A673 (cell line): ENCODE measurements around the gene MFSD2B. TPM values are rescaled to one million over a fixed set of nuclear protein-coding genes. Genes with fewer than 3 reads are reported as not detected.

Experiments
- BruUV-seq: library from RNA; stranded (reverse); fragments of 400-500 nt; replicated peaks from 2 replicates; lab custom pipeline; 2021; lab: Mats Ljungman, UMichigan
- CTCF ChIA-PET: fragments of 300-600 bp; sonication (Branson Sonifier 250); formaldehyde crosslinking; loops from one replicate; lab custom pipeline; 2022; ENCODE audit warnings: antibody characterized with exemption; lab: Charles Lee
- POLR2A ChIA-PET: fragments of 300-600 bp; sonication (Branson Sonifier 250); formaldehyde crosslinking; loops from one replicate; lab custom pipeline; 2022; ENCODE audit warnings: antibody characterized with exemption; ENCODE audit not compliant: low non-redundant PET; lab: Charles Lee
- DNase-seq: peaks from one replicate; pipeline ENCODE4 v3.0.0-alpha.2; 2015; ENCODE audit warnings: low spot score
- H3K27ac ChIP-seq: fragments of 200-600 bp; sonication (generic); 2 replicates; pipeline ENCODE4 v1.5.1; 2016; ENCODE audit warnings: mixed run types, low read depth, mild to moderate bottlenecking, mixed read lengths, antibody characterized with exemption, low read length; ENCODE audit not compliant: poor library complexity, severe bottlenecking
- H3K27me3 ChIP-seq: fragments of 200-600 bp; sonication (generic); replicated peaks from 2 replicates; pipeline ENCODE4 v1.6.1; 2017; ENCODE audit warnings: mixed run types, low read depth, mild to moderate bottlenecking, mixed read lengths, antibody characterized with exemption, low read length; ENCODE audit not compliant: insufficient read depth, poor library complexity
- H3K36me3 ChIP-seq: fragments of 200-600 bp; sonication (generic); 2 replicates; pipeline ENCODE4 v1.6.1; 2016; ENCODE audit warnings: mixed run types, mild to moderate bottlenecking, mixed read lengths, antibody characterized with exemption, low read length; ENCODE audit not compliant: insufficient read depth, poor library complexity, severe bottlenecking
- H3K4me1 ChIP-seq: fragments of 200-600 bp; sonication (generic); 2 replicates; pipeline ENCODE4 v1.6.1; 2017; ENCODE audit warnings: mixed run types, mild to moderate bottlenecking, mixed read lengths, antibody characterized with exemption, low read length; ENCODE audit not compliant: insufficient read depth, poor library complexity, severe bottlenecking
- H3K4me3 ChIP-seq: fragments of 200-600 bp; sonication (generic); 2 replicates; pipeline ENCODE4 v1.5.1; 2016; ENCODE audit warnings: low read depth, mixed run types, mild to moderate bottlenecking, mixed read lengths, low read length; ENCODE audit not compliant: poor library complexity, severe bottlenecking
- H3K9me3 ChIP-seq: fragments of 200-600 bp; sonication (generic); 2 replicates; pipeline ENCODE4 v1.6.1; 2016; ENCODE audit warnings: mixed run types, low read depth, mild to moderate bottlenecking, mixed read lengths, antibody characterized with exemption, low read length; ENCODE audit not compliant: poor library complexity, severe bottlenecking
- EZH2 ChIP-seq: fragments of 200-600 bp; sonication (generic); IDR thresholded peaks from 2 replicates; pipeline ENCODE4 v1.6.1; 2017; ENCODE audit warnings: borderline replicate concordance, low read depth, mild to moderate bottlenecking, mixed read lengths, antibody characterized with exemption, low read length; ENCODE audit not compliant: poor library complexity, severe bottlenecking
- intact Hi-C: fragments of 100-400 bp; cut with micrococcal nuclease; formaldehyde crosslinking; loops from one replicate; pipeline ENCODE4 v1.10.0; 2022; ENCODE audit not compliant: unreplicated experiment
- total RNA-seq: library from RNA; stranded (reverse); gene quantifications from 2 replicates; pipeline ENCODE4 v1.2.3, GENCODE V29; 2021
- TF ChIP-seq, protein P1 (sequence below): fragments of 300-800, 200-600 bp; sonication (generic); conservative IDR thresholded peaks from 2 replicates; pipeline ENCODE4 v1.5.1; 2017; ENCODE audit warnings: low read depth, mild to moderate bottlenecking, antibody characterized with exemption, low read length, moderate library complexity, mixed read lengths

Gene MFSD2B
- total RNA-seq, 1 experiment from 2014 or later = not detected

DNA sequence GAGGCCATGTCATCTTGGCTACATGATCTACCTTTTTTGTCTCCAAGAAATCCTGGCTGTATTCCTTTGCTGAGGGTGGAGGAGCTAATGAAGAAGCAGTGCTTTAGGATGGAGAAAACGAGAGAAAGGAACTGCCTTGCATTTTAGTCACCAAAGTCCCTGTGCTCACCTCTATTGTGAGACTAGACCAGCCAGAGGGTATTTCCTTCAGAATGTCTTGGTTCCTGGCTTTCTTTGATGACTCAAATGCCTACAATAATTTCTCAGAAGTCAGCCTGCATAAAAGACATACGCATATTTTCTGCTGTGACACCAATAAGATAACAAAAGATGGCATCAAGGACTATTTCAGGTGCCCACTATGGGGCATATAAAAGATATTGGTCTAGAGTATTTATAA is 55.5 kb downstream of the MFSD2B start:
- BruUV-seq = no TSS peak
- Histone ChIP-seq H3K4me1 (no peaks in the 10 kb centered on the region), H3K9me3 (no peaks in the 10 kb centered on the region), H3K27me3 (no peaks in the 10 kb centered on the region), H3K4me3 (no peak overlapping the region), H3K27ac (no peak overlapping the region), H3K36me3 (peaks cover 20% of the 10 kb centered on the region)
- POLR2A ChIA-PET = no interaction called here
- CTCF ChIA-PET = no interaction called here
- intact Hi-C loops = no loop called here
- DNase-seq = no peak
- TF ChIP-seq EZH2 = no peak
- TF ChIP-seq, protein P1, sequence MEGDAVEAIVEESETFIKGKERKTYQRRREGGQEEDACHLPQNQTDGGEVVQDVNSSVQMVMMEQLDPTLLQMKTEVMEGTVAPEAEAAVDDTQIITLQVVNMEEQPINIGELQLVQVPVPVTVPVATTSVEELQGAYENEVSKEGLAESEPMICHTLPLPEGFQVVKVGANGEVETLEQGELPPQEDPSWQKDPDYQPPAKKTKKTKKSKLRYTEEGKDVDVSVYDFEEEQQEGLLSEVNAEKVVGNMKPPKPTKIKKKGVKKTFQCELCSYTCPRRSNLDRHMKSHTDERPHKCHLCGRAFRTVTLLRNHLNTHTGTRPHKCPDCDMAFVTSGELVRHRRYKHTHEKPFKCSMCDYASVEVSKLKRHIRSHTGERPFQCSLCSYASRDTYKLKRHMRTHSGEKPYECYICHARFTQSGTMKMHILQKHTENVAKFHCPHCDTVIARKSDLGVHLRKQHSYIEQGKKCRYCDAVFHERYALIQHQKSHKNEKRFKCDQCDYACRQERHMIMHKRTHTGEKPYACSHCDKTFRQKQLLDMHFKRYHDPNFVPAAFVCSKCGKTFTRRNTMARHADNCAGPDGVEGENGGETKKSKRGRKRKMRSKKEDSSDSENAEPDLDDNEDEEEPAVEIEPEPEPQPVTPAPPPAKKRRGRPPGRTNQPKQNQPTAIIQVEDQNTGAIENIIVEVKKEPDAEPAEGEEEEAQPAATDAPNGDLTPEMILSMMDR = no peak

DNA sequence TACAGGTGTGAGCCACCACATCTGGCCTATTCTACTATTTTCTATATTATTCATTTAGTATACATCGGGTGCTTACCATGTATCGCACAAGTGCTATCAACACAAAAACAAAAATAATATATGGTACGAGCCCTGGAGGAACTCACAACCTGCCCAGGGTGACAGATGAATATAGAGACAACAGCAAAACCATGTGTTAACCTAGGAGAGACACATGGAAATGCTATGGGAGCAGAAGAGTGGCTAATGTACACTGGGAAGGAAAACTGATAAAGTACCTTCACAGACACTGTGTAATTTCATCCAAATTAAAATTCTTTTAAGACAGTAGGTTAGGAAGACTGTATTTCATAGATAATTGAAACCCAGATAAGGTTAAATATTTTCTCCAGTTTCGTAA is 62.4 kb downstream of the MFSD2B start:
- Histone ChIP-seq H3K4me3 (no peak overlapping the region), H3K27me3 (no peaks in the 10 kb centered on the region), H3K27ac (no peak overlapping the region), H3K9me3 (no peaks in the 10 kb centered on the region), H3K36me3 (peaks cover 32% of the 10 kb centered on the region), H3K4me1 (peaks cover 7% of the 10 kb centered on the region)
- POLR2A ChIA-PET = no interaction called here
- intact Hi-C loops = no loop called here
- no peak for DNase-seq
- CTCF ChIA-PET = no interaction called here
- TF ChIP-seq EZH2 = no peak
- TF ChIP-seq, protein P1 = no peak
- BruUV-seq = no TSS peak

DNA sequence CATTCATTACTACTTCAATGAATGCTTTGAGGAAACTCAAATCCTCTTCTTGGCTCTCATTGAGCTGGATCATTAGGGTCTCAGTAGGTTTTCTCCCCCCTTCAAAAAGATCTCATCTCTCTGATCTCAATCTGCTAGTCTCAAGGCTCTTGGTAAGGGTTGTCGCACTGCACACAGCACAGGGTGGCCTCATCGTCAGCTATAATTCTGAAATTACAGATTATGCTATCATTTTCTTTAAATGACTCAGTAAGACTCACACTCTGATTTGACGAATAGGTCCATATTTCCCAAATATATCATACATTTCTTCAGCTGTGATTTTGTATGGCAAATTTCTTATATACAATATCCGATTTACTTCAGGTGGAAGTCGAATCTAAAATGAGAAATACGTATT is 63.9 kb downstream of the MFSD2B start:
- TF ChIP-seq, protein P1 = no peak
- no peak for TF ChIP-seq EZH2
- BruUV-seq = no TSS peak

More for the DNA sequence above, 63.9 kb downstream of the MFSD2B start:
- intact Hi-C loops = no loop called here
- no peak overlapping the region for H3K27ac ChIP-seq
- POLR2A ChIA-PET = no interaction called here
- no peaks in the 10 kb centered on the region for H3K9me3 ChIP-seq
- H3K36me3 ChIP-seq = peaks cover 21% of the 10 kb centered on the region
- peaks cover 7% of the 10 kb centered on the region for H3K4me1 ChIP-seq
- H3K4me3 ChIP-seq = no peak overlapping the region
- no peak for DNase-seq
- no peaks in the 10 kb centered on the region for H3K27me3 ChIP-seq
- CTCF ChIA-PET = no interaction called here
